Activated naive CD4-positive, alpha-beta T cell treated with anti-CD3 and anti-CD28 coated beads, Interleukin-2, amount 50 U/mL, for 16 hours (primary cell): Measurements from ENCODE around the gene GHRH.

ENCODE experiments used
- DNase-seq: peaks from one replicate; pipeline ENCODE4 v3.0.0-alpha.2; 2020

Gene GHRH, protein sequence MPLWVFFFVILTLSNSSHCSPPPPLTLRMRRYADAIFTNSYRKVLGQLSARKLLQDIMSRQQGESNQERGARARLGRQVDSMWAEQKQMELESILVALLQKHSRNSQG

DNA sequence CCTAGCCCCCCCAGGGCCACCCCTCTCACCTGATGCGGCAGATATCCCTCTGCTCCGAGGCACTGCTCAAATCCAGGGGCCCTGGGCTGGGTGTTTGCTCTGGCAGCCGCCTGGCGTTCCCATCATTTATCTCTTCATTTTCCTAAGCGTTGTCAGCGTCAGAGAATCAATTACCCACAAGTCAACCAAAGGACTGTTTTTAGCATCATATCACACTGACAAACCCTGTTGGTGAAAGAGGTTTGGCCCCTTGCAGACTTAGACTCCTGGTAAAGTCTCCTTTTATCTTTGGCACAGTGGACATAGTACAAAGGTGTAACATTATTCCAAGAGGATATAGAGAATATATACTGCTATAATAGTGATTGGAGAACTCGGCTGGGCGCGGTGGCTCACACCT, at the start of gene GHRH:
Gene GHRH (minus strand): TSS at position 101 of the 400 bp plus-strand sequence. CDS start 4,925 bp downstream, outside the sequence.
- DNase-seq: no peak

DNA sequence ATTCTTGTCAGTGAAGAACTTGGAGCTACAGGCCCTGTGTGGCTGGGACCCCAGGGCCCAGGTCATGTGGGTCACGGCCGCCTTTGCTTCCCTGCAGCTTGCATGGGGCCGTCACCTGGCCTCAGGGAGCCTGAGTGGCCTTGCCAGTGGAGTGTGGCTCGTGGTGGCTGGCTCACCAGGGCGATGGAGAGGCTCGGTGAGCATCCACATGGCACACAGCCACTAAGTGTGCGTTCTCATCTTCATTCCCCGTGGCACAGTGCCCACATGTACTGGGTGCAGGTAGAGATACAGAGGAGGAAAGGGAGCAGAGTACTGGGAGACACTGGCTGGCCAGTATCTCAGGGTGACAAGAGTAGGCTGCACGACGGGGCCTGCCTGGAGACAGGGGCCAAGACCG, 49.3 kb upstream of the GHRH start:
- no peak for DNase-seq

DNA sequence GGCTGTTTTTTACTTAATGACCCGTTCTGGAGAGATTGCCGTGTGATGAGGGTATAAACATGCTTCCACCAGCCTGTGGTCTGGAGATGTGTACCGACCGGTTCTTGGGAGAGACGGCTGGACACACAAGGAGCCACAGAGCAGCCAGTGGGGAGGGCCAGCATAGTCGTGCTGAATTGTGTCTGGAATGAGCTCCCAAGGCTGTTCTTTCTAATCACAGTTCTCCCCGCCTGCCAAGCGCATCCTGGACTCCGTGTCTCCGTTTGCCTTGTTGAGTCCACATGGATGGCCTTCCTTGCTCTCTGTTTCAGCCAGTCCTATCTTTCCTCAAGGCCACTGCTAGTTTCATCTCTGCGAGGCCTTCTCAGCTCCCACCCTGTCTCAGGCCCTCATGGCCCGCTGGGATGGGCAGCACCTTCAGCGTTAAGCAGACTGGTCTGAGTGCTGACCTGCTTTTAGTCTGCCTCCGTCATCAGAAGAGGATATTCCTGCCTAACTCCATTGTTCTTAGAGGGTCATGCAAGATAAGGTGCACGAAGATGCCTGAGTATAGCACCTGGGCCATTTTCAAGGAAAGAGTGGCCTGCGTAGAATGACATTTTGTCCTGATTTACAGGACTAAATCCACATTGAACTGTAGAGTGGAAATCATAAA, 48.4 kb upstream of the GHRH start:
- no peak for DNase-seq

DNA sequence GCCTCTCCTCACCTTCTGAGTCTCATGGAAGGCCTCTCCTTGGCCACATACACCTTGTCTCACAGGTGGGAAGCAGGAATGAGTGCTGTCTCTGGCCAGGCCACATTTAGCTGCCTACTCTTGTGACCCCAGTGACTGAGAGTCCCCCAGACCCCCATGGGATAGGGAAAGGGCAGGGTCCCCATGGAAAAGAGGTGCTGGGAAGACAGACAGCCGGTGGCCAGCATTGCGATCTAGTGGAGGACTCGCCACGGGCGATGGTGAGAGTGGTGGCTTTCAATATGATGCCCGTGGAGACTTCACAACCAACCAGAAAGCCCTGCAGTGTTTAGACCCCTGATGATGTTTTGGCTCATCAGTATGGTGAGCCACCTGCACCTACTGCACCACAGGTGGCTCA, 47.7 kb upstream of the GHRH start:
- no peak for DNase-seq

DNA sequence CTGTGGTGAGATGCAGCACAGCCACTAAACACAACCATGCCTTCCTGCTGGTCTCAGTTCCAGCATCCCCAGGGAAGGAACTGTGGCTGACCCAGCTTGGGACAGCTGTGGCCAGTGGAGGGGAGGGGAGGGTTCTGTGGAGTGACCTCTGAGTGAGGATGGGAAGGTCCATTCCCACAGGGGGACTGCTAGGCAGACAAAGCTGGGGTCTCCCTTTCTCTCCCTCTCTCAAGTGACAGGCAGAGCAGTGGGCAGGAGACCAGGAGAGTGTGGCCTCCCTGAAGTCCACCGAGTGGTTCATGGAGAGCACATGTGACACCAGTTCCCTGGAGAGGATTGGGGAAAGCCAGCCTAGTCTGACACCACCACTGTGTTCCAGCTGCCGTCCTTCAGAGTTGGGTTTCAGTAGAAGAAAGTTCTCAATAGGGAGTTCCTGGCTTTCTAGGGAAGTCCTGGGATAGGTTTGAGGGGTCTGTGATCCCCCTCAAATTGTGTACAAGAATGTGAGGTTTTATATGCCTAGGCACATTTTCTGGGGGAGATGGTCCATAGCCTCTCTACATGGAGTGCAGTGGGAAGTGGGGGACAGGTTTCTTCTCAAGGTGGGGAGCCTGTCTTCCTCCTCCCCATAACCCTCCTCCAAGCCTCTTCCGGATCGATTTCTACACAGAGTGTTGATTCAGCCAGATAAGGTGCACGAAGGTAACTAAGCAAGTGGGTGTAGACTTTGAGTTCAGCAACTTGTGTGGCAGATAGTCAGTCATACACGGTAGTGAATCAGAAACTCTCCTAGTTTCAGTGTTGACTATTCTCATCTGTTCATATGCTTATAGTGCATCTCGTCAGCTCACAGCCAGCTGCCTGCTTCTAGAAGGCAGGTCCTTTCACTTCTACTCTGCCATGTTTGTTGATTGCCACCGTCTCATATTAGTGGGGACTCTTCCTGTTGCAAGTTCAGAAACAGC, 46.8 kb upstream of the GHRH start:
- DNase-seq: no peak

DNA sequence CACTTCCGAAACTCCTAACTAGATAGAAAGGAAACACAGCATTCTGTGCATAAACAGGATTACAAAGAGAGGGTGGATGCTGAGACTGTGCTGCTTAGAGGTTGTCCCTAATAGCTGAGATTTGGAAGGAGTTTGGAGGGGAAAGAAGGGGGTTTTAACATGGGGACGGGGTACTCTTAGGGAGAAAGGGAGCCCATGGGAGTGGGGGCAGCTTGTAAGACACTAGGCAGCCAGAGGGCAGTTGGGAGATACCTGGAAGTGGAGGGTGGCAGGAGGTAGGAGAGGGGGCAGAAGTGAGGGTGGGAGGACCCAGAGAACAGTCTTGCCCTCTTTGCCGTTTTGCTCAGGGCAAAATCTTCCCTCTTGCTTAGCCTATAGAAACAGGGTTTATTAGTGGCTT, 44.2 kb upstream of the GHRH start:
- no peak for DNase-seq

DNA sequence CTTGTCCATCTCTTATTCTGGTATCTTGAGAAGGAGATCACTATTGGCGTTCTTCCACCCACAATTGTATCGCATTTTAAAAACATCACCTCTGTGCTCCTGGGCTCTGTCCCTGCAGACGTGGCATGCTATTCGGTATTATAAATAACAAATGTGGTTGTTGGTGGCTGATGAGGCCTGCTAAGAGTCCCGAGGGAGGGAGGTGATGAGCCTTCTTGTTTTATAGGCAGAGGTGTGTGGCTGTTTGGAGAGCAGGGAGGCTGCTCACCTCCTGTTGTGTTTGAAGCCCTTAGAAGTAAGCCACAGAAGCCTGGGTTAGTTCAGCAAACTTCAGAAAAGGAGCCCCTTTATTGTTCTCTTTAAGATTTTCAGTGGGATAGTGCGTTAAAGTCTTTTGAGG, 43.5 kb upstream of the GHRH start:
- no peak for DNase-seq

DNA sequence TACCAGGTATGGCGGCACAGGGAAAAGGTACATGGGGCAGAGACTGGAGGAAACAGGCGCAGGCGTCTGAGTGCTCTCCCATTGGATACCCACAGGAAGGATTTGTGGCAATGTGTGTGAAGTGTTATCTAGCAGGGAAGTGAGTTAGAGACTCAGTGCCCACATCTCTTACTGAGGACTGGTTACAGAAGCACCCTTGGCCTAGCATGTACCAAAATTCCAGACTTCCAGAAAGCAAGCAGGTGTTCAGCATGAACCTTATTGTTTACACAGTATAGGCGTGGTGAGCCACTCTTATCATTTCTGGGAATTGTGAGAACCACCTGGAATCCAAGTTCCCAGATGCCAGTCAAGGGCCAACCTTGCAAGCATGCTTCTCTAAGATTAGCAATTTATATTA, 42.0 kb upstream of the GHRH start:
- no peak for DNase-seq

DNA sequence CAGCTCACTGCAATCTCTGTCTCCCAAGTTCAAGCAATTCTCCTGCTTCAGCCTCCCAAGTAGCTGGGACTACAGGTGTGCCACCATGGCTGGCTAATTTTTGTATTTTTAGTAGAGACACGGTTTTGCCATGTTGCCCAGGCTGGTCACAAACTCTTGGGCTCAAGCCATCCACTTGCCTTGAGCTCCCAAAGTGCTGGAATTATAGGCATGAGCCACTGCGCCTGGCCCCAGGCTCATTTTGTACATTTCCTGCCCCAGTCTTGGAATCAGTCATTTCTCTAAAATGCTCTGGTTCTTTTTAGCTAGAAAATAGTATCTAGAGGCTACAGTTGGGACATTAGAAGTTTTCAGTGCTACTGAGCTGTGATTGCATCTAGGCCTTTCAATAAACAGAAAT, 41.4 kb upstream of the GHRH start:
- DNase-seq: no peak

DNA sequence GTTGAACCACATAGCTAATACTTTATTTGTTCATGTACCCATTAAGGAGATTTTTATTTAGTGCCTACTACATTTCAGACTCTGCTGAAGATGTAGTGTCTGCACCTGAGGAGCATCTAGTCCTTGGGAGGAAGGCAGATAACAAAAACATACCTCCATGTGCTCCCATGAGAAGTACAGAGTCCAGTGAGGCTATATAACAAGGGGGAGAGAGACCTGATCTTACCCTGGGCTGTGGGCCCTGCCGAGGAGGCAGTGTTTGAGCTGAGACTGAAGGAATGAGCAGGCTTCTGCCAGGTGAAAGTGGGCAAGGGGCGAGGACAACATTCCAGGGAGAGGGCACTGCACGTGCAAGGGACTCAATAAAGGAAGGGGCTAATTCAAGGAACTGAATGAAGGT, 39.9 kb upstream of the GHRH start:
- no peak for DNase-seq

DNA sequence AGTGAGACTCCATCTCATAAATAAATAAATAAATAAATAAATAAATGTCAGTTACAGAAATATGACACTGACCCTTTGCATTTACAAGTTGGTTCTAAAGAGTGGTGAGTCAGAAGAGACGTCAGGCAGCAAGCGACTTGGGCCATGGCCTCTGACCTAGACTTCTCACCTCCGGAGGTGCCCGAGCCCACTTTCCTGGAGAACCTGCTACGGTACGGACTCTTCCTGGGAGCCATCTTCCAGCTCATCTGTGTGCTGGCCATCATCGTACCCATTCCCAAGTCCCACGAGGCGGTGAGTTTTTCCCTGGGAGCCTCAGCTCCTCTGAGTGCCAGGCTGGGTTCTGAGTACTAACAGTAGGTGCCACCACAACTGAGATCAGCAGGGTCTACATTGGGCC, 39.5 kb upstream of the GHRH start:
- DNase-seq: no peak

DNA sequence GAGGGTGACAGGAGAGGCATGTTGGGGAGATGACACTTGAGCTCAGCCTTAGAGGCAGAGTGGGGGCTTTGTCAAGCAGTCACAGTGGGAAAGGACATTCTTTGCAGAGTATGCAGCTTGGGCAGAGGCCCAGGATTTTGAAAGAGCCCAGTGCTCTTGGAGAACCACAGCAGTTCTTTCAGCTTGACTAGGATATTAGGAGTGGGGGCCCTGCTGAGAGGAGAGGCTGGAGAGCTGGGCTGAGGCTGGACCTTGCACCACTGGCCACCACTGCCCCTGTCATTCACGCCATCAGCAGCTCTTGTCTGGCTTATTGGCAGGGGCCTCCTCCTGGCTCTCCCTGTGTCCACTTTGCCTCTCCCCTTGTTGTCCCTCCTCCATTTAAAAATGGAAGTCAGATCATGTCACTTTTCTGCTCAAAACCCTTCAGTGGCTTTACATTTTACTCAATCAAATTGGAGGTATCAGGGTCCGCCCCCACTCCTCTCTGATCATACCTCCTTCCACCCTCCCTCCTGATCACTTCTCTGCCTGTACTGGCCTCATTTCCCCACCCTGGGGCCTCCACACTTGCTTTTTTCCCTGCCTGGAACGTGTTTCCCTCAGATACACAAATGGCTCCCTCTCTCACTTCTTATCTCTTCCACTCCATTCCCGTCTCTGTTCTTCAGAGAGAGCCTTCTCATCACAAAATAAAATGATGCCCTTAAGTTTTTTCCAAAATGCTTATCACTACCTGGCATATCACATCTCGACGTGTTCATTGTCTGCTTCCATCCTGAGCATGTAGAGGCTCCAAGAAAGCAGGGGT, 38.3 kb upstream of the GHRH start:
- no peak for DNase-seq

DNA sequence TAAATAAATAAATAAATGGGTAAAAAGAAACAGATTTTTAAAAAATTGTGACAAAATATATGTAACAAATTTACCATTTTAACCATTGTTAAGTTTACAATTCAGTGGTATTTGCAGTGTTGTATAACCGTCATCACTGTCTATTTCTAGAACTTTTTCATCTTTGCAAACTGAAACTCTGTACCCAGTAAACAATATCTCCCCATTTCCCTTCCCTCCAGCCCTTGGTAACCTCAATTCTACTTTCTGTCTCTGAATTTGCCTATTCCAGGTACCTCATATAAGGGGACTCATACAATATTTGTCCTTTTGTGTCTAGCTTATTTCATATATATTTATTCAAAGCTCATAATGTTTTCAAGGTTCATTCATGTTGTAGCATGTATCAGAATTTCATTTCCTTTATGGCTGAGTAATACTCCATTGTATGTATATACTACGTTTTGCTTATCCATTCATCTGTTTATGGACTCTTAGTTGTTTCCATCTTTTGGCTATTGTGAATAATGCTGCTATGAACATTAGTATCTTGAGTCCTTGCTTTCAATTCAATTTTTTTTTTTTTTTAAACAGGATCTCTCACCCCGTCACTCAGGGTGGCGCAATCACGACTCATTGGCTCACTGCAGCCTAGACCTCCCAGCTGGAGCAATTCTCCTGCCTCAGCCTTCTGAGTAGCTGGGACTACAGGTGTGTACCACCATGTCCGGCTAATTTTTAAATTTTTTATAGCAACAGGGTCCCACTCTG, 36.8 kb upstream of the GHRH start:
- no peak for DNase-seq

DNA sequence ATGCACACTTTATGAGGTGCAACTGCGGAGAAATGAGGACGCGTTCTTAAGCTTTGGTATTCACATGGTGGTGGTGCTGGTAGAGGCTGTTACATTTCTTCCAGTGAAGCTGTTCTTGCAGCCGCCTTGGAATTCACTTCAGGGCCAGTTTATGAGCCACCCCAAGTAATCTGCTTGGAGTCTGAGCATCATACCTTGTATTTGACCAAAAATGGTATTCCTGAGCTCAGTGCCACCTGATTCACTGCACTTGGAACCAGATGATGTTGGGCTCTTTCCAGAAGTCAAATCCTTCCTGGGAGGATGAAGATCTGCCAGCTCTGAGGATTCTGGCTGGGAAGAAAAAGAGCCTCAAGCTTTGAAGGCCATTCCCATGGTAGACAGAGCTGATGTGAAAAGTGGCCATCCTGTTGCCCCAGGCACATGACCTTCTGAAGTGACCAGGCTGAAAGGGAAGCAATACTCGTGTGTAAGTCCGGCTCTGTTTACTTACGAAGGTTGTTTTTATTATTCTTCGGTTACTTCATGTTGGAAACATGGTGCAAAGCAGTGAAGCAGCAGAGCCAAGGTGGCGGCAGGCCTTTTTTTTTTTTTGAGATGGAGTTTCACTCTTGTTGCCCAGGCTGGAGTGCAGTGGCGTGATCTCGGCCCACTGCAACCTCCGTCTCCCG, 35.6 kb upstream of the GHRH start:
- no peak for DNase-seq

DNA sequence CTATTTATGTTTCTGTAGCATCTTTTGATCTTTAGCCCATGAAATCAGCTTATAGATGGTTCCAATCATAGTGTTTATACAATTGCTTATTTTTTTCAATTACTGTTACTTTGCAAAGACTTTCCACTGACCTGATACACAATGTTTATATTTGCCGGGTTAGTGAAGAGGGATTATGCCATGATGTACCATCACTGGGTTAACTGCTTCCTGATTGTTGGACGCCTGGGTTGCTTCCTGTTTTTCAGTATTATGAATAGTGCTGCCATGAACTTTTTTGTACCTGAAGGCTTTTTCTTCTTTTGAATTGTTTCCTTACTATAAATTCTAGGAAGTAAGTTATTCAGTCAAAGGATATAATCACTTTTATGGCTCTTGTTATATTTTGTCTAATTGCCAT, 34.8 kb upstream of the GHRH start:
- no peak for DNase-seq

DNA sequence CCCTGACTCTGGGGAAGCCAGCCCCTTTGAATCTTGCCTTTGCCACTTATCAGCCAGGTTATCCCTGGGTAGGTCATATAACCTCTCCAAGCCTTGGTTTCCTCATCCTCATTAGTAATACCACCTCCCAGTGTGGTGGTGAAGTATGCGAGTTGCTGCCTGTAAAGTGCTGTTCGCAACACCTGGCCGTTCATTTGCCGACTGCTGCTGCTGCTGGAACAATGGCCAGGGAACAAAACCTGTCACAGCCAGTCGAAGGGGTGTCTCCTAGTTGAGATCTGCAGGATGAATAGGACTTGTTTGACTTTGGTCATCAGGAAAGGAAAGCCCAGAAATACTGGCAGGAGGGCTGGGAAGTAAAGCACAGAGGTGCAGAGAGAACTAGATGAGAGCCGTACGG, 34.0 kb upstream of the GHRH start:
- no peak for DNase-seq

DNA sequence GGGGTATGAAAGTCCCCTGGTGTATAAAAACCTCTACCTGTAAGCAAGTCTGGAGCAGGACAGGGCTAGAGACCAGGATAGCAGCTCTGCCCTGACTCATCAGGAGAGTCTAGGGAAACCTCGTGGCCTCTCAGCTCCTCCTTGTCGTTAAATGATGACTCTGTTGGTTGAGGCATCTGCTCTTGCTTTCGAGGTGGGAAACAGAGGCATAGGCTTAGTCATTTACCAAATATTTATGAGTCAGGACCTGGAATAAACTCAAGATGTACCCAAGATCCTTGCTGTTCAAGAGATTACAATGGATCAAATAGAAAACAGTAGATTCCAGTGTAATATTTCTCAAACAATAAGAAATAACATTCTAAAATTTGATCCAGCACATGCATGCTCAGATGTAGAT, 33.4 kb upstream of the GHRH start:
- DNase-seq: no peak

DNA sequence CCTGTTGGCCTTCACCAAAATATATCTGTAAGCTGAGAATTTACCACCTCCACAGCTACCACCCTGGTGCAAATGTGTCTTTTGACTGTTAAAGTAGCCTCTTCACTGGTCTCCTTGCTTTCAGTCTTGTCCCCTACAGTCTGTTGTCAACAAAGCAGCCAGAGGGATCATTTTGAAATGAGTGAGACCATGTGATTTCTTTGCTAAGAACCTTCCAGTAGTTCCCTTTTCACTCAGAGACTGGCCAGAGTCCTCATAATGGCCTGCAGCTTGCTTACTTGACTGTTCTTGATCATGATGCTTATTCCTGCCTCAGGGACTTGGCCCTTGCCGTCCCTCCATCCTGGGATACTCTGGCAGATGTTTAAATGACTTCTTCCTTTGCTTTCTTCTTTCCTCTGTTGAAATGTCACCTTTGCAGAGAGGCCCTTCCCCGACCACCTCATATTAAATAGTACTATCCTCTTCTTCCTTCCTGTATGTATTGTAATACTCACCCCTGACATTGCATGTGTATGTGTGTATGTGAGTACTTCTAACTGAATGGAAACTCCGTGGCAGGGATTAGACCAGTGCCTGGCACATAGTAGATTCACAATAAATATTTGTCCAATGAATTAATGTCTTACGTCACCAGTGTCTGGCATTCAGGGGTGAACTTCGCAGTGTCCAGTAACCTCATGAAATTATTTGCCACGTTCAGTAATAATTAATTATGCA, 32.8 kb upstream of the GHRH start:
- no peak for DNase-seq

DNA sequence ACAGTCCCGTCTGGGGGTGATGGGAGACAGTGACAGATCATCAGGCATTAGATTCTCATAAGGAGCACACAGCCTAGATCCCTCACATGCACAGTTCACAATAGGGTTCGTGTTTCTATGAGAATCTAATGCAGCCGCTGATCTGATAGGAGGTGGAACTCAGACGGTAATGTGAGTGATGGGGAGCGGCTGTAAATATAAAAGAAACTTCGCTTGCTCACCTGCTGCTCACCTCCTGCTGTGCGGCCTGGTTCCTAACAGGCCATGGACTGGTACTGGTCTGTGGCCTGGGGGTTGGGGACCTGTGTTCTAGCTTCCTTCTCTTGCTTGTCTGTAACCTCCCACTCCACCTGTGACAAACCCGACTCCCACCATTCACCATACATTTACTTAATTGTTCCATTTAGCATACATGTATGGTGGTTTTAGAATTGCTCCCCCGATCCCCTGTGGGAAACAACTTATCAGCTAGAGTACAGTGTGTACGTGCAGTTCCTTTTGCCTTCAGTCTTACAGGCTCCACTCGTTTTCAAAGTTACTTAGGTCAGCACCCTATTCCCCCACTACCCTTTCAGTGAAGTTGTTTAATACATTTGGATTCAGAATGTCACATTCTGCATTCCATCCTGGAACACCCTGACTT, 31.8 kb upstream of the GHRH start:
- DNase-seq: no peak

DNA sequence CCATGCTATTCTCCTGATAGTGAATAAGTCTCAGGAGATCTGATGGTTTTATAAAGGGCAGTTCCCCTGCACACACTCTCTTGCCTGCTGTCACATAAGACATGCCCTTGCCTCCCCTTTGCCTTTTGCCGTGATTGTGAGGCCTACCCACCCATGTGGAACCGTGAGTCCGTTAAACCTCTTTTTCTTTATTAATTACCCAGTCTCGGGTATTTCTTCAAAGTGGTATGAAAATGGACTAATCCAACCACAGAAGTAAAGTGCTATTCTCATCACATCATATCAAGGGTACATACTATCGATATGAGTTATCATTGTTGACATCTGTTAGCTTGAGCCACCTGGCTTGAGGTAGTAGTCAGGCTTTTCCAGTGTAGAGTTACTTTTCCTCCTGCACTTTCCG, 30.1 kb upstream of the GHRH start:
- no peak for DNase-seq
